Endometrium (tissue), 2 donors: Measurements from ENCODE around the gene SLC6A13.
"Not testable (repeated sequence)": the region's sequence is repeated elsewhere in the genome, so short reads cannot be mapped to it uniquely, and the experiment has no call there.

Source experiments
- FAIRE-seq: peaks from 2 replicates; lab custom pipeline; 2012; peaks lifted over from hg19 to GRCh38; lab: Jason Lieb, UNC
- donor health status: control.
- donor health status: control.

The SLC6A13 gene

DNA sequence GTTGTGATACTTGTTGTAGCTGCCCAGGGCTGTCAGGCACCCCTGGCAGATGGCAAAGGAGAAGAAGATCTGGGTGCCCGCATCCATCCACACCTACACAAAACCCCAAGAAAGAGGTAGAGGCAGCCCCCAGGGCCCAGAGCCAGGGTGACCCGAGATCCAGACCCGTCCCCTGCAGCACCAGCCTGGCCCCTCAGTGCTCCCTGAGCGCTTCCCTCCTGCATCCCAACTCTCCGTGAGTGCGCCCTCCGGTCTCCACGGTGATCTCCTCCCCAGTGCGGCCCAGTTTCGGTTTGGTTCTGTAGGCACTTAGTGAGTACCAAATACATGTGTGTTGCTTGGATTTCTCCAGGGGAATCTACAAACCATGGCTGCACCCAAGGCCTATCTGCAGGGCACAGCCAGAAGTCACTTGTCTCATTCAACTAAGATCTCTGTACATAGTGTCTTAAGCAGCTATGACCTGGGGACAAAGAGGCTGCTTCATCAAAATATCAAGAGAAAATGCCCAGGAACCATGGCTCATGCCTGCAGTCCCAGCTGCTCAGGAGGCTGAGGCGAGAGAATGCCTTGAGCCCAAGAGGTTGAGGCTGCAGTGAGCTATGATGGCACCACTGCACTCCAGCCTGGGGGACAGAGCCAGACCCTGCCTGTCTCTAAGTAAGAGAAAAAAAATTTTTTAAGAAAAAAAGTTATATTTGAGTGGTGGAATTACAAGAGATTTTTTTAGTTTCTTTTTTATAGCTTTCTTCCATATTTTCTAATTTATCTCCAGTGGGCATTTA lies 64.5 kb downstream of the SLC6A13 start:
- no peak for FAIRE-seq

GRCh38 chr12:197347-197746 lies 65.3 kb downstream of the SLC6A13 start:
- FAIRE-seq, result no peak

DNA sequence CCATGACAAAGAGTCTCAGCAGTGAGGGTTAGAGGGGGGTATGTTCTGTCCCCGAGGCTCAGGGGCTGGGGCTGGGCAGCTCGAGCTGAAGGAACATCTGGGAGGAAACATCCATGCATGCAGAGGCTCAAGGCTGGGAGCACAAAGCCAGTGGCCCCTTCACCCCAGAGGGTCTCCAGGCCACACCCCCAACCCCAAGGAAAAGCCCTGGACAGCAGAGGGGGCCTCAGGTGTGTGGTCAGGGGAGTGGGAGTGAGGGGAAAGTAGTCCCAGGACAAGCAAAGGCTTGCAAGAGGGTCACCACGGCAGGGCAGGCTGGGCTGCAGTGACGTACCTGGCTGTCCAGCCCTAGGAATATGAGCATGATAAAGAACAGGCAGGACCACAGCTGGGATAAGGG lies 66.2 kb downstream of the SLC6A13 start:
- FAIRE-seq, result no peak

GRCh38 chr12:195951-196350 lies 66.7 kb downstream of the SLC6A13 start:
- FAIRE-seq, result no peak

GRCh38 chr12:195156-195555 lies 67.5 kb downstream of the SLC6A13 start:
- FAIRE-seq, result no peak

DNA sequence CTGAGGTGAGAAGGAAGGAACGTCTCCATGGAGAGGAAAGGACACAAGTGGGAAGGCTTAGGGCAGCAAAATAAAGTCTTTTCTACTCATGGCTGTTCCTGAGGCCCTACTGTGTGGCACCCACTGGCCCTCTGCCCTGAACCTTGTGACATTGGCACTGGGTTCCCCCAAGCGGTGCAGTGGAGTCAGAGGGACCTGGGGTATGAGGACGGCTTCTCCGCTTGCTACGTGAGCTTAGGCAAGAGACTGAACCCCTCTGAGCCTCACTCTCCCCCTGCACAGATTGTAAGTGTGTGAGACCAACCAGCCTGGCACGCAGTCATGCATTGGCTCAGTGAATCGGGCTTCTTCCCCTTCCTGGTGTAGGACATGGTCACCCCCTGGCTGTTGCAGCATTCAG lies 68.4 kb downstream of the SLC6A13 start:
- no peak for FAIRE-seq

GRCh38 chr12:193261-193660 lies 69.4 kb downstream of the SLC6A13 start:
- FAIRE-seq, result no peak

DNA sequence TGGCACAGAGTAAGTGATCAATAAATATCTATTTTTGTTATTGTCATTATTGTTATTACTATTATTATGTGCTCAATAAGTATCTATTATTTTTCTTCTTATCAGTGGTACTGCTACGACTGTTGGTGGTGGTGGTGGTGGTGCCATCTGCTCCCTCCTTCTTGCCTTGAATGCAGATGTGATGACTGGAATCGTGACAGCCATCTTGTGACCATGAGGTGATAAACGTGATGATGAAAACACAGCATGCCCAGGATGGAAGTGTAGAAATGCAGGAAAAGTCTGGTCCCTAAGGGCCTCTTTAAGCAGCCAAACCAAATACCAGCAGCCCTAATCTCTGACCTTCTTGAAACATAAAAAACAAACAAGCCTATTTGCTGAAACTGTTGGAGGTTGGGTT lies 71.1 kb downstream of the SLC6A13 start:
- no peak for FAIRE-seq

DNA sequence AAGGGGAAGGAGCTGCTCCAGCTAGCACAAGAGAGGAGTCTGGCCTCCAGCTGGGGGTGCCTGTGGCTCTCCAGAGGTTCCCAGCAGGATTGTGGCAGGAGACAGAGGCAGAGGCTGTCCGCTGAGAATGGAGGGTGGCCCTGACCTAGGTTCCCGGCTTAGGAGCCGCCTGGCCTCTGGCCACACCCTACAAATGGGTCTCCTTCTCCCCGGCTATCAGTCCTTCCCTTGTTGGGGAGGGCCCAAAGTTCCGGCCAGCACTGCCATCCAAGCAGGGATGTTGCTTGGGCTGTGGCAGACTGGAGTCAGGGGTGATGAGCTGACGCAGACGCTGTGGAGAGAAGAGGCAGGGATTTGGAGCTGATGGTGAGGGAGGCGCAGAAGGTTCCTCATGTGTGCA lies 71.8 kb downstream of the SLC6A13 start:
- FAIRE-seq, result no peak

- FAIRE-seq, result no peak
Observed at GRCh38 chr12:189622-189962, 73.0 kb downstream of the SLC6A13 start.

DNA sequence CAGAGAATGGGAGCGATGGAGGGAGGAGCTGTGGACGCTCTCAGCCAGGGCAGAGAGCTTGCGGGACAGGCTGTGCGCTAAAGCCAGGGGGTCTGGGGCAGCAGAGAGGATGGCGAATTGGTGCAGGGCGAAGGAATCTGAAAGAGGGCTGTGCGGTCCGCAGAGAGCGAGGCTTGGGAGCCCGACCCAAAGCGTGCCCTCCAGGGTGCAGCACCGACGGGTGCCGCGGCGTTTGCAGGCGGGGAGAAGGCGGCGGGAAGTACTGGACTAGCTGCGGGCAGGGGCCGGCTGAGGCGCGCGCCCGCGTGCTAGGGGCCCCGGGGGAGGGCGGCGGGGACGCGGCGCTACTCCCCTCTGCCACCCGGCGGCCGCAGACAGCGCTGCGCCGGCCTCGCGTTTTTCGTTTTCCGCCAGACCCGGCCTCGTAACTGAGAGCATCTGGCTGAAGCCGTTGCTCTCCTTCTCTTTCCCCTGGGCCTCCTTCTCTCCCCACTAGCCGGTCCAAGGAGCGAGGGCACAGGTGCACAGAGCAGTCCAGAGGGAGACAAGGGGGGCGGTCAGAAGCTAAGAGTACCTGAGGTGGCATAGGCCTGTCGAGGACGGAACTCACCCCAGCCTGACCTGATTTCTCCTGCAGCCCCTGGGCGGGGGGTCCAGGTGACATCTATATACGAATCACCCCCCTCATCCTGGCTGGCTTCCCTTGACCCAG lies 73.6 kb downstream of the SLC6A13 start:
- no peak for FAIRE-seq

DNA sequence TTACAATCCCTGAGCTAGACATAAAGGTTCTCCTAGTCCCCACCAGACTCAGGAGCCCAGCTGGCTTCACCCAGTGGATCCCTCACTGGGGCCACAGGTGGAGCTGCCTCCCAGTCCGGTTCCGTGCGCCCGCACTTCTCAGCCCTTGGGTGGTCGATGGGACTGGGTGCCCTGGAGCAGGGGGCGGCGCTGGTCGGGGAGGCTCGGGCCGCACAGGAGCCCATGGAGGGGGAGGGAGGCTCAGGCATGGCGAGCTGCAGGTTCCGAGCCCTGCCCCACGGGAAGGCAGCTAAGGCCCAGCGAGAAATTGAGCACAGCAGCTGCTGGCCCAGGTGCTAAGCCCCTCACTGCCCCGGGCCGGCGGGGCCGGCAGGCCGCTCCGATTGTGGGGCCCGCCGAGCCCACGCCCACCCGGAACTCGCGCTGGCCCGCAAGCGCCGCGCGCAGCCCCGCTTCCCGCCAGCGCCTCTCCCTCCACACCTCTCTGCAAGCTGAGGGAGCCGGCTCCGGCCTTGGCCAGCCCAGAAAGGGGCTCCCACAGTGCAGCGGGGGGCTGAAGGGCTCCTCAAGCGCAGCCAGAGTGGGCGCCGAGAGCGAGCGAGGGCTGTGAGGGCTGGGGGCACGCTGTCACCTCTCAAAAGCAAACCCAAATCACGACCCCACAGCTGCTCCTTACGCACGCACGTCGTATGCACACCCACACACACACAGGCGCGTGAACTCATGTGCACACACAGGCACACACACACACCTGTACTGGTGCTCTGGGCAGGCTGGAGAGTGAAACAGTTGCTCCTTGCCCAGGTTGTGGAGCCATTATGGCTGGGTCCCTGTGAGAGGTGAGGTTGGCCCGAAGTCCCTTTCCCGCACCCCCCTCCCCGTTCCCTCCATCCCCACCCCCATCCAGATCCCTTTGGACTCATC lies 74.4 kb downstream of the SLC6A13 start:
- not testable (repeated sequence) for FAIRE-seq

DNA sequence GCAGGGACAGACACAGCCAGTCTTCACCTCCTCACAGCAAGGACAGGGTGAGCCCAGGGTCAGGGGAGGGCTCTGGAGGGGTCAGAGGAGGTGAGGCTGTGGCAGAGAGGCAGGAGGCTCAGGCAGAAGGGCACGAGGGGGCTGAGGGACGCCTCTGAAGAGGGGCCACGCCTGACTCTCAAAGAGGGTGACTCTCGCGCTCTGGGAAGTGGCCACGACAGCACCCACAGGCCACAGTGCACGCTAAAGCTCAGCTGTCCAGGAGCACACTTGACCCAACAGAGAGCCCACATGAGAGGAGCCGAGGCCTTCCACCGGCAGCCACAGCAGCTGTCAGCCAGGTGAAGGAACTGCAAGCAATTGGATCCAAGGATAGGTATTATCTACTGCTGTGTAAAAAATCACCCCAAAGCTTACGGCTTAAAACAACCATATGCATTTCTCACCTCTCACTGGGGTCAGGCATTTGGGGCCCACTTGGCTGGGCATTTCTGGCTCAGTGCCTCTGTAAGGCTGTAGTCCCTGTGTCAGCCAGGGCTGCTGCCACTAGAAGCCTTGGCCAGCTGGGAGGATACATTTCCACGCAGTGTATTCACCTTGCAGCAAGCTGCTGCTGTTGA lies 76.5 kb downstream of the SLC6A13 start:
- no peak for FAIRE-seq

DNA sequence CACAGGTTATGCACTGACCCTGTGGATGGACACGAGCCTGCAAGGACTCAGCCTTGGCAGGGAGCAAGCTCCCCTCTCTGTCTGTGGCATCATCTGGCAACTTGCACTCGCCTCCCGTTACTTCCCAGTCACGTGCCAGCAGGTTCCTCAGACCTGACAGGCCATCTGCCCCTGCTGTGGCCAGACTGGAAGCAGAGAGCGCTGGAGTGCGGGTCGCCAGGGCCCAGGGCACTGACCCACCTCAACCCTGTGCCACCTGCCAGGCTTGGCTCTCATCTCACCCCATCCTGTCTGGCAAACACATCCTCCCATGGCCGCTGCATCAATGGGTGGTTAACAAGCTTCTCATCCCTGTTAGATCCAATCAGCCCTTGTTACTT lies 77.1 kb downstream of the SLC6A13 start:
- no peak for FAIRE-seq

DNA sequence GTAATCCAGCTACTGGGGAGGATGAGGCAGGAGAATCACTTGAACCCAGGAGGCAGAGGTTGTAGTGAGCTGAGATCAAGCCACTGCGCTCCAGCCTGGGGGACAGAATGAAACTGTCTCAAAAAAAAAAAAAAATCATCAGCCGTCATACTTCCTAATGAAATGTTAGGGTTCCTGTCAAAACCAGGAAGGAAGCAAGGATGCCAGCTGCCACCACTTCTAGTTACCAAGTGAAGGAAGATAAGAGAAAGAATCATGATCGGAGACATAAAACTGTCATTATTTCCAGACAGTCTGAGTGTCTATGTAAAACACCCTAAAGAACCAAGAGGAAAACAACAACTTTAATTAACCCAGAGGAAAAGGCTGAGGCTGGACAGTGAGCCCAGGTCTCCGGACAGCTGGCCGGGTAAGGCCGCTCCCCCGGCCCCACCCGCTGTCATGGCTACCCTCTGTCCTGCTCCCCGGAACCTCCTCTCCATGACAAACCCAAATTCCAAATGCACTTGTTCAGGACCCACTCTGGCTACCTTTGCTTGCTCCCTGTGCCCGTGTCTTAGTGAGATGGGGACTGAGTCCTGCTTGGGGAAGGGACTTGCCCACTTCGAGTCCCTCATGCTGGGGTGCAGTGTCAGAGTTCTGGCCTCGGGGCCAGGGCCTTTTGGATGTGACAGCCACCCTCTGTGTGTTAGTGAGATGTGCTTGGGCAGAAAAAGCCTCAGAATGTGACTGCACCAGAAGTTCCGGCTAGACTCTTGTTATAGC lies 77.6 kb downstream of the SLC6A13 start:
- FAIRE-seq, result no peak

GRCh38 chr12:182381-182892 lies 80.2 kb downstream of the SLC6A13 start:
- FAIRE-seq, result no peak

GRCh38 chr12:181921-182320 lies 80.7 kb downstream of the SLC6A13 start:
- FAIRE-seq, result no peak

- no peak for FAIRE-seq
Observed at GRCh38 chr12:180445-180844, 82.2 kb downstream of the SLC6A13 start.

- no peak for FAIRE-seq
Observed at GRCh38 chr12:179885-180284, 82.8 kb downstream of the SLC6A13 start.

DNA sequence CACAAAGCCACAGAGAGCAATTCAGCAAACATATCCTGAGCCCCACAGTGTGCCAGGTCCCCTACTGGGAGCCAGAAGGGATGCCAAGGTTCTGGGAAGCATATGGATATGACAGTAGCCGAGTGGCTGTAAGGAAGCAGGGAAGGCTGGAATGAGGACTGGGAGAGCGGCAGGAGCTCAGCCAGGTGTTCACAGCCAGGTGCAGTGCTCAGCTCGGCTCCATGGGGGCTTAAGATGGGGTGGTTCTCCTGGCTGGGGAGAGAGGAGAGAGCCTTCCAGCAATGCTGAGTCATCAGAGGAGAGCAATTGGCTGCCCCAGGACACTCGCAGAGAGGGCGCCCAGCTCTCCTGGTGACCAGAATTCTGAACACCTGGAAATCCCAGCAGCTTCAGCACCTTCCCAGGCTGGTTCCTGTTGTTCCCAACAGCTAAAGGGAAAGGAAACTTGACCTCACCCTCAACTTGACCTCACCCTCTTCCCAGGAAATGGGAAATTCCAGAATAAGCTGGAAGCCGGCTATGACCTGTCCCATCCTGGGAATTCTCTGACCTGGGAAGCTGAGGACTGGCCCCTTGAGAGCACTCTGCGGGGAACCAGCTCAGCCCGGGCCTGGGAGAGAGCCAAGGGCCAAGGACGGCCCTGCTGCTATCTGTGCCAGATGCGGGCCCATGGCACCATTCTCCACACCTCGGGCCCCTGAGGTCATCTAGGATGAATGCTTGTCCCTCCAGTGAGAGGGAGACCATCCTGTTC lies 83.3 kb downstream of the SLC6A13 start:
- no peak for FAIRE-seq

- FAIRE-seq, result no peak
Observed at GRCh38 chr12:178829-179109, 83.9 kb downstream of the SLC6A13 start.
